ENCODE data around the gene DLL1. TPM values are rescaled to one million over a fixed set of nuclear protein-coding genes. Genes with fewer than 3 reads are reported as not detected.
A peak's percentile ranks its signal among the peaks of the same experiment; 100 is the strongest.

Gene DLL1
- total RNA-seq, 2 donors from 2014 or later, result 1.3 to 2.7 TPM

GRCh38 chr6:170274713-170275560 is 15.9 kb downstream of the DLL1 start:
- peaks cover 7% of the 10 kb centered on the region for H3K27me3 Mint-ChIP-seq
- no peak overlapping the region for H3K4me3 Mint-ChIP-seq
- no peak overlapping the region for H3K27ac Mint-ChIP-seq
- no peak for DNase-seq
- H3K4me1 Mint-ChIP-seq, result peaks cover 27% of the 10 kb centered on the region
- H3K36me3 Mint-ChIP-seq (ENCODE audit: low read depth), result no peaks in the 10 kb centered on the region
- ATAC-seq, result no peak
- H3K9me3 ChIP-seq (ENCODE audit: control insufficient read depth, low read length, poor library complexity, severe bottlenecking), result no peaks in the 10 kb centered on the region

GRCh38 chr6:170273681-170274080 is 17.2 kb downstream of the DLL1 start:
- H3K4me3 Mint-ChIP-seq, result peak overlapping the region; percentile 73

GRCh38 chr6:170273191-170273590 is 17.7 kb downstream of the DLL1 start:
- DNase-seq, result no peak
- Mint-ChIP-seq H3K27me3 (peaks cover 4% of the 10 kb centered on the region), H3K4me3 (peak overlapping the region; percentile 89), H3K4me1 (peaks cover 18% of the 10 kb centered on the region), H3K36me3 (ENCODE audit: low read depth) (no peaks in the 10 kb centered on the region), H3K27ac (no peak overlapping the region)
- no peak for ATAC-seq
- H3K9me3 ChIP-seq (ENCODE audit: control insufficient read depth, low read length, poor library complexity, severe bottlenecking), result no peaks in the 10 kb centered on the region

More at GRCh38 chr6:170273681-170274080, 17.2 kb downstream of the DLL1 start:
- Mint-ChIP-seq H3K27ac (no peak overlapping the region), H3K36me3 (ENCODE audit: low read depth) (no peaks in the 10 kb centered on the region), H3K4me1 (peaks cover 20% of the 10 kb centered on the region), H3K27me3 (peaks cover 4% of the 10 kb centered on the region)
- H3K9me3 ChIP-seq (ENCODE audit: control insufficient read depth, low read length, poor library complexity, severe bottlenecking), result no peaks in the 10 kb centered on the region
- ATAC-seq, result no peak
- DNase-seq, result no peak

- peaks cover 17% of the 10 kb centered on the region for H3K4me1 Mint-ChIP-seq
- H3K4me3 Mint-ChIP-seq, result peak overlapping the region; percentile 89
- H3K27me3 Mint-ChIP-seq, result peaks cover 9% of the 10 kb centered on the region
- H3K27ac Mint-ChIP-seq, result peak overlapping the region; percentile 87
- no peaks in the 10 kb centered on the region for H3K9me3 ChIP-seq (ENCODE audit: control insufficient read depth, low read length, poor library complexity, severe bottlenecking)
- DNase-seq (no peak), ATAC-seq (no peak)
- H3K36me3 Mint-ChIP-seq (ENCODE audit: low read depth), result no peaks in the 10 kb centered on the region
Observed at GRCh38 chr6:170272341-170273065, 18.4 kb downstream of the DLL1 start.

- Mint-ChIP-seq H3K27ac (peak overlapping the region; percentile 87), H3K36me3 (ENCODE audit: low read depth) (no peaks in the 10 kb centered on the region), H3K4me3 (peak overlapping the region; percentile 89), H3K27me3 (peaks cover 9% of the 10 kb centered on the region), H3K4me1 (peaks cover 17% of the 10 kb centered on the region)
- ATAC-seq (peak; percentile 87), DNase-seq (peak; percentile 23 to 50 (median 43))
- no peaks in the 10 kb centered on the region for H3K9me3 ChIP-seq (ENCODE audit: control insufficient read depth, low read length, poor library complexity, severe bottlenecking)
Observed at GRCh38 chr6:170271771-170272314, 19.0 kb downstream of the DLL1 start.

GRCh38 chr6:170270984-170271593 is 19.8 kb downstream of the DLL1 start:
- H3K4me3 Mint-ChIP-seq, result peak overlapping the region; percentile 89
- H3K36me3 Mint-ChIP-seq (ENCODE audit: low read depth), result no peaks in the 10 kb centered on the region
- H3K4me1 Mint-ChIP-seq, result peaks cover 17% of the 10 kb centered on the region
- DNase-seq (no peak), ATAC-seq (no peak)
- H3K27me3 Mint-ChIP-seq, result peaks cover 9% of the 10 kb centered on the region
- H3K9me3 ChIP-seq (ENCODE audit: control insufficient read depth, low read length, poor library complexity, severe bottlenecking), result no peaks in the 10 kb centered on the region
- peak overlapping the region; percentile 87 for H3K27ac Mint-ChIP-seq

GRCh38 chr6:170269846-170270541 is 20.9 kb downstream of the DLL1 start:
- Mint-ChIP-seq H3K4me3 (peak overlapping the region; percentile 33), H3K27ac (no peak overlapping the region), H3K36me3 (ENCODE audit: low read depth) (no peaks in the 10 kb centered on the region), H3K4me1 (peaks cover 17% of the 10 kb centered on the region), H3K27me3 (peaks cover 9% of the 10 kb centered on the region)
- no peak for DNase-seq
- ATAC-seq, result no peak
- H3K9me3 ChIP-seq (ENCODE audit: control insufficient read depth, low read length, poor library complexity, severe bottlenecking), result no peaks in the 10 kb centered on the region

- H3K27me3 Mint-ChIP-seq, result peaks cover 14% of the 10 kb centered on the region
- ATAC-seq, result no peak
- no peak overlapping the region for H3K27ac Mint-ChIP-seq
- H3K36me3 Mint-ChIP-seq (ENCODE audit: low read depth), result no peaks in the 10 kb centered on the region
- no peak for DNase-seq
- no peak overlapping the region for H3K4me3 Mint-ChIP-seq
- H3K4me1 Mint-ChIP-seq, result peaks cover 17% of the 10 kb centered on the region
- H3K9me3 ChIP-seq (ENCODE audit: control insufficient read depth, low read length, poor library complexity, severe bottlenecking), result no peaks in the 10 kb centered on the region
Observed at GRCh38 chr6:170269151-170269845, 21.6 kb downstream of the DLL1 start.

GRCh38 chr6:170268216-170269129 is 22.4 kb downstream of the DLL1 start:
- Mint-ChIP-seq H3K4me3 (no peak overlapping the region), H3K4me1 (peaks cover 14% of the 10 kb centered on the region), H3K27me3 (peaks cover 18% of the 10 kb centered on the region), H3K27ac (no peak overlapping the region), H3K36me3 (ENCODE audit: low read depth) (no peaks in the 10 kb centered on the region)
- no peaks in the 10 kb centered on the region for H3K9me3 ChIP-seq (ENCODE audit: control insufficient read depth, low read length, poor library complexity, severe bottlenecking)
- no peak for DNase-seq
- ATAC-seq, result no peak

- Mint-ChIP-seq H3K36me3 (ENCODE audit: low read depth) (no peaks in the 10 kb centered on the region), H3K27ac (no peak overlapping the region), H3K4me1 (peaks cover 13% of the 10 kb centered on the region), H3K4me3 (no peak overlapping the region), H3K27me3 (peaks cover 23% of the 10 kb centered on the region)
- H3K9me3 ChIP-seq (ENCODE audit: control insufficient read depth, low read length, poor library complexity, severe bottlenecking), result no peaks in the 10 kb centered on the region
- DNase-seq (no peak), ATAC-seq (no peak)
Observed at GRCh38 chr6:170267688-170268087, 23.2 kb downstream of the DLL1 start.

GRCh38 chr6:170266061-170266825 is 24.6 kb downstream of the DLL1 start:
- Mint-ChIP-seq H3K4me3 (no peak overlapping the region), H3K36me3 (ENCODE audit: low read depth) (no peaks in the 10 kb centered on the region), H3K4me1 (no peaks in the 10 kb centered on the region), H3K27me3 (peaks cover 29% of the 10 kb centered on the region), H3K27ac (no peak overlapping the region)
- H3K9me3 ChIP-seq (ENCODE audit: control insufficient read depth, low read length, poor library complexity, severe bottlenecking), result no peaks in the 10 kb centered on the region
- DNase-seq (no peak), ATAC-seq (no peak)
